Ovary (tissue), 9 donors: Measurements from ENCODE around the gene ZKSCAN8. TPM values are rescaled to one million over a fixed set of nuclear protein-coding genes. Genes with fewer than 3 reads are reported as not detected.
"Not testable (repeated sequence)": the region's sequence is repeated elsewhere in the genome, so short reads cannot be mapped to it uniquely, and the experiment has no call there.

ENCODE experiments used
- DNase-seq, 5 donors: peaks; one replicate each; pipeline ENCODE4 v3.0.0-alpha.2; 2019 to 2020
- H3K27ac ChIP-seq, 2 donors: fragments of 200-600 bp; one replicate each; pipeline versions ENCODE4 v1.5.1 to v1.8.0; 2019 to 2022
- H3K27me3 ChIP-seq: fragments of 200-600 bp; one replicate; pipeline ENCODE4 v1.8.0; 2022
- H3K36me3 ChIP-seq: fragments of 200-600 bp; sonication (generic); one replicate; pipeline ENCODE4 v1.5.1; 2019
- H3K4me1 ChIP-seq: one replicate; pipeline ENCODE4 v1.8.1; 2013; ENCODE audit warnings: mild to moderate bottlenecking, moderate library complexity; ENCODE audit not compliant: insufficient read depth
- H3K4me3 ChIP-seq: fragments of 200-600 bp; sonication (generic); one replicate; pipeline ENCODE4 v1.5.1; 2017
- H3K9me3 ChIP-seq, 2 donors: fragments of 200-600 bp in 1 of 2; sonication (generic) in 1 of 2; one replicate each; pipeline versions ENCODE4 v1.5.1 to v1.8.1; 2013 to 2019; ENCODE audit warnings: mild to moderate bottlenecking in 1 of 2, moderate library complexity in 1 of 2
- CTCF ChIP-seq, 3 donors: fragments of 450-650 bp in 2 of 3; fragments of 200-600 bp in 1 of 3; IDR thresholded peaks; one replicate each; pipeline versions ENCODE4 v1.5.1 to v1.8.0; 2016 to 2022; ENCODE audit warnings: antibody characterized with exemption in 3 of 3, mild to moderate bottlenecking in 1 of 3
- EP300 ChIP-seq: sonication (generic); formaldehyde crosslinking; IDR thresholded peaks from one replicate; pipeline ENCODE4 v1.6.1; 2017; ENCODE audit warnings: antibody characterized with exemption
- POLR2A ChIP-seq: fragments of 450-650 bp; IDR thresholded peaks from one replicate; pipeline ENCODE4 v1.6.1; 2017; ENCODE audit warnings: antibody characterized with exemption, mild to moderate bottlenecking, moderate library complexity
- WGBS, 3 donors: extraction: QIAGEN DNeasy Blood & Tissue Kit in 1 of 3; methylation state at CpG; one replicate each; pipeline versions ENCODE4 v1.1.5 to v1.1.7; 2013 to 2017; 5-methylcytosine and 5-hydroxymethylcytosine counted together
- intact Hi-C, 4 donors: fragments of 100-400 bp; cut with DNase I; formaldehyde crosslinking; loops; one replicate each; pipeline versions ENCODE4 v1.11.0 to v1.15.1; 2022 to 2023
- polyA plus RNA-seq, 2 donors: library from polyadenylated mRNA; stranded (reverse); fragments of 200-250 nt in 1 of 2; fragments of 350-450 nt in 1 of 2; fragmentation: Illumina TruSeq in 1 of 2; extraction: RNeasy Lipid Tissue Mini Kit (QIAGEN cat#74804) in 1 of 2; gene quantifications; one replicate each; pipeline ENCODE4 v1.2.3, GENCODE V29; 2013 to 2014
- total RNA-seq, 7 donors: library from RNA; depleted of rRNA in 2 of 7; stranded (reverse); fragments of >200 nt in 2 of 7; fragmentation: NEBNext Ultra II Directional in 3 of 7; extraction: Animal tissue kit (Norgen Biotek cat#: 25700) in 3 of 7; gene quantifications; one replicate each; pipeline versions ENCODE4 v1.1.0 to v1.2.4, GENCODE V29; 2016 to 2023
- donor health status: DM: no; HTN: no; CAD: no; lungs with moderate emphysema.
- donor health status: DM: no; HTN: no; CAD: no.
- donor health status: Bipolar disorder and iron deficiency.
- donor health status: DM: yes; HTN: yes; CAD: no.
- donor health status: DM: no; HTN: no; CAD: no.
- donor health status: DM: yes; HTN: yes; CAD: no.

The ZKSCAN8 gene
- total and polyA plus RNA-seq, 9 donors: 13.6 to 44.6 (median 30.9) TPM

- H3K9me3 ChIP-seq: no peaks in the 10 kb centered on the region
- H3K4me3 ChIP-seq: no peak overlapping the region
- no peak for TF ChIP-seq EP300
- no peak for TF ChIP-seq CTCF (IDR thresholded peaks at IDR 0.05)
- TF ChIP-seq POLR2A: no peak
- H3K4me1 ChIP-seq: peaks cover 4% of the 10 kb centered on the region
- intact Hi-C loops: no loop called here
- H3K27me3 ChIP-seq: no peaks in the 10 kb centered on the region
- 89 to 92% (median 90%) methylated on average over 2 of the region's 2 CpGs for WGBS, 3 donors
- no peaks in the 10 kb centered on the region for H3K36me3 ChIP-seq
- no peak overlapping the region for H3K27ac ChIP-seq
- no peak for DNase-seq
Observed at GRCh38 chr6:28121876-28122275, 19.8 kb upstream of the ZKSCAN8 start.

GRCh38 chr6:28122283-28122682 lies 19.4 kb upstream of the ZKSCAN8 start:
- H3K4me1 ChIP-seq, H3K36me3 ChIP-seq, H3K4me3 ChIP-seq, H3K9me3 ChIP-seq, H3K27me3 ChIP-seq, DNase-seq, H3K27ac ChIP-seq, intact Hi-C loops: not testable (repeated sequence)
- WGBS, 3 donors: 93% methylated on average over 5 of the region's 5 CpGs

- WGBS, 3 donors: 0 to 1% (median 1%) methylated on average over 25 to 28 of the region's 28 CpGs
- intact Hi-C loops: no loop called here
- Histone ChIP-seq H3K4me3 (peak within 1 kb of the TSS; percentile 50), H3K36me3 (no peaks in the 10 kb centered on the region), H3K9me3 (no peaks in the 10 kb centered on the region), H3K27ac (no peak within 1 kb of the TSS), H3K27me3 (no peaks in the 10 kb centered on the region), H3K4me1 (peaks cover 4% of the 10 kb centered on the region)
- peak; percentile 71 to 86 (median 75) for DNase-seq
- no peak for TF ChIP-seq EP300
- no peak for TF ChIP-seq CTCF (IDR thresholded peaks at IDR 0.05)
- no peak for TF ChIP-seq POLR2A
Observed at GRCh38 chr6:28124350-28124970, 17.2 kb upstream of the ZKSCAN8 start, which contains the start of gene ZSCAN16. Gene ZSCAN16, plus strand, starts transcription at chr6:28124609. Its CDS starts 835 bp downstream, at chr6:28125444.

- no peaks in the 10 kb centered on the region for H3K36me3 ChIP-seq
- intact Hi-C loops: no loop called here
Observed at GRCh38 chr6:28124971-28125353, 16.7 kb upstream of the ZKSCAN8 start.

More at GRCh38 chr6:28124971-28125353, 16.7 kb upstream of the ZKSCAN8 start:
- DNase-seq: no peak
- no peaks in the 10 kb centered on the region for H3K9me3 ChIP-seq
- H3K4me3 ChIP-seq: peak overlapping the region; percentile 50
- TF ChIP-seq CTCF (IDR thresholded peaks at IDR 0.05): no peak
- no peak for TF ChIP-seq EP300
- no peak for TF ChIP-seq POLR2A
- 8 to 13% (median 9%) methylated on average over 6 of the region's 6 CpGs for WGBS, 3 donors
- no peak overlapping the region for H3K27ac ChIP-seq
- H3K4me1 ChIP-seq: peaks cover 4% of the 10 kb centered on the region
- no peaks in the 10 kb centered on the region for H3K27me3 ChIP-seq
